GM23338 (cell line): ENCODE data around the gene LST1.

Experiments used
- CREB1 ChIP-seq: fragments of 250-450 bp; sonication (Bioruptor Pico); IDR thresholded peaks from 2 replicates; pipeline ENCODE4 v1.5.0; 2020; ENCODE audit warnings: low read depth, mild to moderate bottlenecking, moderate library complexity
- ETS1 ChIP-seq: IDR thresholded peaks from 2 replicates; pipeline ENCODE4 v1.6.1; 2016; ENCODE audit warnings: antibody characterized with exemption
- EZH2 ChIP-seq: fragments of 200-600 bp; sonication (generic); IDR thresholded peaks from one replicate; pipeline ENCODE4 v1.8.0; 2017; ENCODE audit warnings: antibody characterized with exemption, mild to moderate bottlenecking, low read depth; ENCODE audit not compliant: unreplicated experiment
- POLR2AphosphoS5 ChIP-seq: IDR thresholded peaks from 2 replicates; pipeline ENCODE4 v1.6.1; 2016; ENCODE audit warnings: antibody characterized with exemption, low read depth
- REST ChIP-seq: IDR thresholded peaks from one replicate; pipeline ENCODE4 v1.6.1; 2018; ENCODE audit warnings: antibody characterized with exemption; ENCODE audit not compliant: unreplicated experiment
- TF ChIP-seq, protein P1 (sequence below), 2 experiments: fragments of 200-600 bp in 1 of 2; sonication (generic) in 1 of 2; conservative IDR thresholded peaks; 2 replicates each; pipeline versions ENCODE4 v1.5.1 to v1.6.1; 2016 to 2017; ENCODE audit warnings: antibody characterized with exemption in 2 of 2, low read depth in 2 of 2, mild to moderate bottlenecking in 2 of 2, moderate library complexity in 1 of 2

- TF ChIP-seq, protein P1, sequence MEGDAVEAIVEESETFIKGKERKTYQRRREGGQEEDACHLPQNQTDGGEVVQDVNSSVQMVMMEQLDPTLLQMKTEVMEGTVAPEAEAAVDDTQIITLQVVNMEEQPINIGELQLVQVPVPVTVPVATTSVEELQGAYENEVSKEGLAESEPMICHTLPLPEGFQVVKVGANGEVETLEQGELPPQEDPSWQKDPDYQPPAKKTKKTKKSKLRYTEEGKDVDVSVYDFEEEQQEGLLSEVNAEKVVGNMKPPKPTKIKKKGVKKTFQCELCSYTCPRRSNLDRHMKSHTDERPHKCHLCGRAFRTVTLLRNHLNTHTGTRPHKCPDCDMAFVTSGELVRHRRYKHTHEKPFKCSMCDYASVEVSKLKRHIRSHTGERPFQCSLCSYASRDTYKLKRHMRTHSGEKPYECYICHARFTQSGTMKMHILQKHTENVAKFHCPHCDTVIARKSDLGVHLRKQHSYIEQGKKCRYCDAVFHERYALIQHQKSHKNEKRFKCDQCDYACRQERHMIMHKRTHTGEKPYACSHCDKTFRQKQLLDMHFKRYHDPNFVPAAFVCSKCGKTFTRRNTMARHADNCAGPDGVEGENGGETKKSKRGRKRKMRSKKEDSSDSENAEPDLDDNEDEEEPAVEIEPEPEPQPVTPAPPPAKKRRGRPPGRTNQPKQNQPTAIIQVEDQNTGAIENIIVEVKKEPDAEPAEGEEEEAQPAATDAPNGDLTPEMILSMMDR (conservative IDR thresholded peaks at IDR 0.05; ENCODE audit: low read depth in 2 of 2): no peak
- TF ChIP-seq REST: no peak
- no peak for TF ChIP-seq EZH2
- no peak for TF ChIP-seq ETS1
- TF ChIP-seq CREB1 (CRISPR knock-in tag): no peak
- no peak for TF ChIP-seq POLR2AphosphoS5
These were observed 38.0 kb downstream of the LST1 start for GRCh38 chr6:31624070-31624469.
